HEK293 (cell line): ENCODE results near the gene SH3BP2.

Experiments
- CTCF ChIA-PET: fragments of 350-600 bp; formaldehyde crosslinking; extraction: SDS; loops from one replicate; lab custom pipeline; 2021; ENCODE audit warnings: antibody characterized with exemption; lab: Yijun Ruan, JAX
- POLR2A ChIA-PET: fragments of 300-600 bp; formaldehyde crosslinking; extraction: SDS; loops from one replicate; lab custom pipeline; 2020; ENCODE audit warnings: antibody characterized with exemption, inconsistent platforms; lab: Yijun Ruan, JAX
- H3K27ac ChIP-seq: fragments of 200-500 bp; sonication (Bioruptor generic); 2 replicates; pipeline ENCODE4 v1.5.1; 2014; ENCODE audit warnings: low read depth, low read length, control low read depth, inconsistent platforms; ENCODE audit errors: extremely low read depth
- H3K36me3 ChIP-seq, 2 experiments: fragments of 200-500 bp in 1 of 2; sonication (Bioruptor generic) in 1 of 2; 1 replicate in 1 of 2; 2 replicates in 1 of 2; pipeline ENCODE4 v1.5.1; 2014 to 2017; ENCODE audit warnings: inconsistent platforms in 2 of 2, low read length in 2 of 2; ENCODE audit not compliant: control insufficient read depth in 2 of 2, insufficient read depth in 1 of 2
- H3K4me1 ChIP-seq: fragments of 200-500 bp; sonication (Bioruptor generic); 2 replicates; pipeline ENCODE4 v1.5.1; 2014; ENCODE audit warnings: mild to moderate bottlenecking, low read length, inconsistent platforms; ENCODE audit not compliant: control insufficient read depth, insufficient read depth
- H3K4me3 ChIP-seq: 2 replicates; pipeline ENCODE4 v1.5.1; 2011; ENCODE audit warnings: low read depth, mild to moderate bottlenecking, control low read depth, low read length, moderate library complexity
- H3K9me3 ChIP-seq: fragments of 200-500 bp; sonication (Bioruptor generic); 2 replicates; pipeline ENCODE4 v1.5.1; 2014; ENCODE audit warnings: low read depth, low read length, inconsistent platforms; ENCODE audit not compliant: control insufficient read depth, insufficient read depth
- MYNN ChIP-seq: fragments of 450-650 bp; formaldehyde crosslinking; IDR thresholded peaks from 2 replicates; pipeline ENCODE4 v1.5.1; 2016; ENCODE audit warnings: missing biosample characterization, missing genetic modification characterization, borderline replicate concordance
- RBAK ChIP-seq: fragments of 450-650 bp; formaldehyde crosslinking; IDR thresholded peaks from 2 replicates; pipeline ENCODE4 v1.5.1; 2016; ENCODE audit warnings: missing biosample characterization, missing genetic modification characterization
- ZFP41 ChIP-seq: fragments of 450-650 bp; formaldehyde crosslinking; IDR thresholded peaks from 2 replicates; pipeline ENCODE4 v1.5.1; 2016; ENCODE audit warnings: missing biosample characterization, missing genetic modification characterization, borderline replicate concordance
- ZNF10 ChIP-seq: fragments of 450-650 bp; formaldehyde crosslinking; IDR thresholded peaks from 2 replicates; pipeline ENCODE4 v1.5.1; 2017; ENCODE audit warnings: missing biosample characterization, missing genetic modification characterization
- ZNF133 ChIP-seq: fragments of 450-650 bp; formaldehyde crosslinking; IDR thresholded peaks from 2 replicates; pipeline ENCODE4 v1.5.1; 2016; ENCODE audit warnings: missing biosample characterization, missing genetic modification characterization
- ZNF404 ChIP-seq: fragments of 450-650 bp; formaldehyde crosslinking; IDR thresholded peaks from 2 replicates; pipeline ENCODE4 v1.5.1; 2017; ENCODE audit warnings: missing biosample characterization, missing genetic modification characterization
- ZNF600 ChIP-seq: fragments of 450-650 bp; formaldehyde crosslinking; IDR thresholded peaks from 2 replicates; pipeline ENCODE4 v1.5.1; 2016; ENCODE audit warnings: missing biosample characterization, missing genetic modification characterization
- ZNF768 ChIP-seq: fragments of 450-650 bp; formaldehyde crosslinking; IDR thresholded peaks from 2 replicates; pipeline ENCODE4 v1.5.1; 2018; ENCODE audit warnings: missing biosample characterization, mild to moderate bottlenecking, missing genetic modification characterization
- ZNF791 ChIP-seq: fragments of 450-650 bp; formaldehyde crosslinking; IDR thresholded peaks from 2 replicates; pipeline ENCODE4 v1.5.1; 2016; ENCODE audit warnings: missing biosample characterization, missing genetic modification characterization
- TF ChIP-seq, protein P1 (sequence below): fragments of 450-650 bp; formaldehyde crosslinking; IDR thresholded peaks from 2 replicates; pipeline ENCODE4 v1.5.1; 2016; ENCODE audit warnings: missing biosample characterization, missing genetic modification characterization
- TF ChIP-seq, protein P2 (sequence below): fragments of 450-650 bp; formaldehyde crosslinking; IDR thresholded peaks from 2 replicates; pipeline ENCODE4 v1.5.1; 2016; ENCODE audit warnings: missing biosample characterization, missing genetic modification characterization, low read depth
- TF ChIP-seq, protein P3 (sequence below): fragments of 450-650 bp; IDR thresholded peaks from 2 replicates; pipeline ENCODE4 v1.5.1; 2018; ENCODE audit warnings: missing biosample characterization, missing genetic modification characterization
- TF ChIP-seq, protein P4 (sequence below): fragments of 450-650 bp; formaldehyde crosslinking; IDR thresholded peaks from 2 replicates; pipeline ENCODE4 v1.5.0; 2017; ENCODE audit warnings: missing biosample characterization, missing genetic modification characterization, borderline replicate concordance
- TF ChIP-seq, protein P5 (sequence below): fragments of 450-650 bp; formaldehyde crosslinking; conservative IDR thresholded peaks from 2 replicates; pipeline ENCODE4 v1.5.1; 2016; ENCODE audit warnings: low read depth, missing biosample characterization, missing genetic modification characterization
- TF ChIP-seq, protein P6 (sequence below): fragments of 450-650 bp; formaldehyde crosslinking; IDR thresholded peaks from 2 replicates; pipeline ENCODE4 v1.5.1; 2016; ENCODE audit warnings: missing biosample characterization, missing genetic modification characterization
- TF ChIP-seq, protein P7 (sequence below): fragments of 450-650 bp; formaldehyde crosslinking; IDR thresholded peaks from 2 replicates; pipeline ENCODE4 v1.5.1; 2017; ENCODE audit warnings: missing biosample characterization, mild to moderate bottlenecking, missing genetic modification characterization, moderate library complexity

SH3BP2 gene

DNA sequence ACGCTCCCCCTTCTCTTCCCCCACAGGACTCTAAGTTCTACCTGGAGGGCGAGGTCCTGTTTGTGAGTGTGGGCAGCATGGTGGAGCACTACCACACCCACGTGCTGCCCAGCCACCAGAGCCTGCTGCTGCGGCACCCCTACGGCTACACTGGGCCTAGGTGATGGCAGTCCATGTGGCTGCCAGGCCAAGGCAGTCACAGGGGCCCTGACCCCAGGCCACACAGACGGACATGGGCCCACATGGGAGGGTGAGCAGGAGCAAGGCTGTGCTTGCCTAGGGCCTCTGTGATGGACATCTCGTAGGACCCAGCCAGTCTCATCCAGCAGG lies 40.8 kb downstream of the SH3BP2 start (continued):
- TF ChIP-seq, protein P1, sequence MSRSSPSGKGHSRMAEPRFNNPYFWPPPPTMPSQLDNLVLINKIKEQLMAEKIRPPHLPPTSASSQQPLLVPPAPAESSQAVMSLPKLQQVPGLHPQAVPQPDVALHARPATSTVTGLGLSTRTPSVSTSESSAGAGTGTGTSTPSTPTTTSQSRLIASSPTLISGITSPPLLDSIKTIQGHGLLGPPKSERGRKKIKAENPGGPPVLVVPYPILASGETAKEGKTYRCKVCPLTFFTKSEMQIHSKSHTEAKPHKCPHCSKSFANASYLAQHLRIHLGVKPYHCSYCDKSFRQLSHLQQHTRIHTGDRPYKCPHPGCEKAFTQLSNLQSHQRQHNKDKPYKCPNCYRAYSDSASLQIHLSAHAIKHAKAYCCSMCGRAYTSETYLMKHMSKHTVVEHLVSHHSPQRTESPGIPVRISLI (tag by site-specific recombination), result no peak
- TF ChIP-seq ZNF404 (tag by site-specific recombination), result no peak
- TF ChIP-seq, protein P2, sequence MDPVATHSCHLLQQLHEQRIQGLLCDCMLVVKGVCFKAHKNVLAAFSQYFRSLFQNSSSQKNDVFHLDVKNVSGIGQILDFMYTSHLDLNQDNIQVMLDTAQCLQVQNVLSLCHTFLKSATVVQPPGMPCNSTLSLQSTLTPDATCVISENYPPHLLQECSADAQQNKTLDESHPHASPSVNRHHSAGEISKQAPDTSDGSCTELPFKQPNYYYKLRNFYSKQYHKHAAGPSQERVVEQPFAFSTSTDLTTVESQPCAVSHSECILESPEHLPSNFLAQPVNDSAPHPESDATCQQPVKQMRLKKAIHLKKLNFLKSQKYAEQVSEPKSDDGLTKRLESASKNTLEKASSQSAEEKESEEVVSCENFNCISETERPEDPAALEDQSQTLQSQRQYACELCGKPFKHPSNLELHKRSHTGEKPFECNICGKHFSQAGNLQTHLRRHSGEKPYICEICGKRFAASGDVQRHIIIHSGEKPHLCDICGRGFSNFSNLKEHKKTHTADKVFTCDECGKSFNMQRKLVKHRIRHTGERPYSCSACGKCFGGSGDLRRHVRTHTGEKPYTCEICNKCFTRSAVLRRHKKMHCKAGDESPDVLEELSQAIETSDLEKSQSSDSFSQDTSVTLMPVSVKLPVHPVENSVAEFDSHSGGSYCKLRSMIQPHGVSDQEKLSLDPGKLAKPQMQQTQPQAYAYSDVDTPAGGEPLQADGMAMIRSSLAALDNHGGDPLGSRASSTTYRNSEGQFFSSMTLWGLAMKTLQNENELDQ (tag by site-specific recombination), result no peak
- TF ChIP-seq, protein P3, sequence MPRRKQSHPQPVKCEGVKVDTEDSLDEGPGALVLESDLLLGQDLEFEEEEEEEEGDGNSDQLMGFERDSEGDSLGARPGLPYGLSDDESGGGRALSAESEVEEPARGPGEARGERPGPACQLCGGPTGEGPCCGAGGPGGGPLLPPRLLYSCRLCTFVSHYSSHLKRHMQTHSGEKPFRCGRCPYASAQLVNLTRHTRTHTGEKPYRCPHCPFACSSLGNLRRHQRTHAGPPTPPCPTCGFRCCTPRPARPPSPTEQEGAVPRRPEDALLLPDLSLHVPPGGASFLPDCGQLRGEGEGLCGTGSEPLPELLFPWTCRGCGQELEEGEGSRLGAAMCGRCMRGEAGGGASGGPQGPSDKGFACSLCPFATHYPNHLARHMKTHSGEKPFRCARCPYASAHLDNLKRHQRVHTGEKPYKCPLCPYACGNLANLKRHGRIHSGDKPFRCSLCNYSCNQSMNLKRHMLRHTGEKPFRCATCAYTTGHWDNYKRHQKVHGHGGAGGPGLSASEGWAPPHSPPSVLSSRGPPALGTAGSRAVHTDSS (tag by site-specific recombination), result no peak
- no peak for TF ChIP-seq ZNF133
- no peak for TF ChIP-seq RBAK (tag by site-specific recombination)

DNA sequence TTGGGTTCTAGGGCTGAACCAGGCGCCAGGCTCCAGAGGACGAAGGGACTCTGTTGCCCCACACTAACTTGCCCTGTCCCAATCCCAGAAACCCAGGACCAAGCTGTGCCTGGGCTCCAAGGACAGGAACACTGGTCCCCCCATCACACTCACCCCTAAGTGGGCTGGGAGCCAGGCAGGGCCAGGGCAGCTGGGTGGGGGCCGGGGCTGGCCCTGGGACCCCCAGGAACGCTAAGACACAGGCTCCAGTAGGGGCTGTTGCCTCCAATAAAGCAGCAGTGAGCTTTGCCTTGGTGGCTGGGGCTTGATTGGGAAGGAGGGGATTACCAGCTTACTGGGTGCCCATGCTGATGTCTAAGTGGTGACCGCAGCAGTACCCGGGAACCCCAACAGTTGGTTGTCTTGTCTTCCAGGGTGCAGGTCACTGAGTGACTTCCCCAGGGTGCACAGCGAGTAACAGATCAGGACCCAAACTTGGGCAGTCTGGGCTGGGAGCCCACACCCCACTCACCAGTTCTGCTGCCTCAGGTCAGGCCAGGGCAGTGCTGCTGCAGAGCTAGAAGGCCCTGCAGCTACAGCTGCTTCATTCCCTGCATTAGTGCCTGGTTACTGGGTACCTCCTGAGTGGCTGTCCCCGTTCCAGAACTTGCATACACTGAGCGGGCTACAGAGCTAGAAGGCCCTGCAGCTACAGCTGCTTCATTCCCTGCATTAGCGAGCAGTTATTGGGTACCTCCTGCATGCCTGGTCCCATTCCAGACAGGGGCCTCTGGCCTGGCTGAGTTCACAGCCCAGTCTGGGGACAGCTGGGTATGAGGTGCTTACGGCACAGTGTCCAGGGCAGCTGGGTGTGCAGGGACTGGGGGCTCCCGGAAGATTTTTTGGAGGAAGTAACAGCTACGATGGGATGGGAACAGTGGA lies 41.4 kb downstream of the SH3BP2 start:
- TF ChIP-seq ZNF768 (tag by site-specific recombination) (no peak), ZNF600 (tag by site-specific recombination) (0 out of 2 replicates have a peak, but pooled peaks have one; percentile 21)
- TF ChIP-seq, all 188 proteins: peak for 1
- no peak overlapping the region for H3K4me3 ChIP-seq
- H3K9me3 ChIP-seq, result no peaks in the 10 kb centered on the region
- H3K4me1 ChIP-seq, result no peaks in the 10 kb centered on the region
- ChIA-PET CTCF (no interaction called here), POLR2A (no interaction called here)
- H3K27ac ChIP-seq, result no peak overlapping the region
- H3K36me3 ChIP-seq, result peaks cover 0 to 65% of the 10 kb centered on the region in 2 experiments; a peak in 1 of 3 replicates

DNA sequence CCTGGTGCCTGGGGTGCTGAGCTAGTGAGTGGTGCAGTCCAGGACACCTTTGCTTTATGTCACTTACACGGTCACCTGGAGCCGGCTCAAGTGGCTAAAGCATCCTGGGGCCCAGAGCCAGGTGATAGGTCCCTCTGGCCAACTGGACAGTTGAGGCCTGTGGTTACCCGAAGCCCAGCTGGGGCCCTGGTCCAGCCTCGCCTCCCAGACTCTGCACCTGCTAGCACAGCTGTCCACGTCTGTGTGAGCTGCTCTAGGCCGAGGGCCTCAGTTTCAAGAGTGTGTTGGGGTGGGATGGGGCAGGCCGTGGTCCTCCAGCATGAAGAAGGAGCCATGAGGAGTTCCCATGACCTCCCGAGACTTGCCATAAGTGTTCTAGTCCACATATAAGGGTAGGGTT lies 43.1 kb downstream of the SH3BP2 start:
- ChIA-PET POLR2A (no interaction called here), CTCF (no interaction called here)
- peaks cover 0 to 52% of the 10 kb centered on the region in 2 experiments; a peak in 1 of 3 replicates for H3K36me3 ChIP-seq
- no peaks in the 10 kb centered on the region for H3K4me1 ChIP-seq
- no peaks in the 10 kb centered on the region for H3K9me3 ChIP-seq
- H3K4me3 ChIP-seq, result no peak overlapping the region
- no peak overlapping the region for H3K27ac ChIP-seq
- no peak for TF ChIP-seq MYNN (tag by site-specific recombination)
- no peak for TF ChIP-seq ZNF10 (tag by site-specific recombination)
- no peak for TF ChIP-seq ZNF791 (tag by site-specific recombination)
- no peak for TF ChIP-seq ZFP41 (tag by site-specific recombination)
- TF ChIP-seq, protein P4, sequence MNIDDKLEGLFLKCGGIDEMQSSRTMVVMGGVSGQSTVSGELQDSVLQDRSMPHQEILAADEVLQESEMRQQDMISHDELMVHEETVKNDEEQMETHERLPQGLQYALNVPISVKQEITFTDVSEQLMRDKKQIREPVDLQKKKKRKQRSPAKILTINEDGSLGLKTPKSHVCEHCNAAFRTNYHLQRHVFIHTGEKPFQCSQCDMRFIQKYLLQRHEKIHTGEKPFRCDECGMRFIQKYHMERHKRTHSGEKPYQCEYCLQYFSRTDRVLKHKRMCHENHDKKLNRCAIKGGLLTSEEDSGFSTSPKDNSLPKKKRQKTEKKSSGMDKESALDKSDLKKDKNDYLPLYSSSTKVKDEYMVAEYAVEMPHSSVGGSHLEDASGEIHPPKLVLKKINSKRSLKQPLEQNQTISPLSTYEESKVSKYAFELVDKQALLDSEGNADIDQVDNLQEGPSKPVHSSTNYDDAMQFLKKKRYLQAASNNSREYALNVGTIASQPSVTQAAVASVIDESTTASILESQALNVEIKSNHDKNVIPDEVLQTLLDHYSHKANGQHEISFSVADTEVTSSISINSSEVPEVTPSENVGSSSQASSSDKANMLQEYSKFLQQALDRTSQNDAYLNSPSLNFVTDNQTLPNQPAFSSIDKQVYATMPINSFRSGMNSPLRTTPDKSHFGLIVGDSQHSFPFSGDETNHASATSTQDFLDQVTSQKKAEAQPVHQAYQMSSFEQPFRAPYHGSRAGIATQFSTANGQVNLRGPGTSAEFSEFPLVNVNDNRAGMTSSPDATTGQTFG (tag by site-specific recombination), result no peak
- TF ChIP-seq, protein P5, sequence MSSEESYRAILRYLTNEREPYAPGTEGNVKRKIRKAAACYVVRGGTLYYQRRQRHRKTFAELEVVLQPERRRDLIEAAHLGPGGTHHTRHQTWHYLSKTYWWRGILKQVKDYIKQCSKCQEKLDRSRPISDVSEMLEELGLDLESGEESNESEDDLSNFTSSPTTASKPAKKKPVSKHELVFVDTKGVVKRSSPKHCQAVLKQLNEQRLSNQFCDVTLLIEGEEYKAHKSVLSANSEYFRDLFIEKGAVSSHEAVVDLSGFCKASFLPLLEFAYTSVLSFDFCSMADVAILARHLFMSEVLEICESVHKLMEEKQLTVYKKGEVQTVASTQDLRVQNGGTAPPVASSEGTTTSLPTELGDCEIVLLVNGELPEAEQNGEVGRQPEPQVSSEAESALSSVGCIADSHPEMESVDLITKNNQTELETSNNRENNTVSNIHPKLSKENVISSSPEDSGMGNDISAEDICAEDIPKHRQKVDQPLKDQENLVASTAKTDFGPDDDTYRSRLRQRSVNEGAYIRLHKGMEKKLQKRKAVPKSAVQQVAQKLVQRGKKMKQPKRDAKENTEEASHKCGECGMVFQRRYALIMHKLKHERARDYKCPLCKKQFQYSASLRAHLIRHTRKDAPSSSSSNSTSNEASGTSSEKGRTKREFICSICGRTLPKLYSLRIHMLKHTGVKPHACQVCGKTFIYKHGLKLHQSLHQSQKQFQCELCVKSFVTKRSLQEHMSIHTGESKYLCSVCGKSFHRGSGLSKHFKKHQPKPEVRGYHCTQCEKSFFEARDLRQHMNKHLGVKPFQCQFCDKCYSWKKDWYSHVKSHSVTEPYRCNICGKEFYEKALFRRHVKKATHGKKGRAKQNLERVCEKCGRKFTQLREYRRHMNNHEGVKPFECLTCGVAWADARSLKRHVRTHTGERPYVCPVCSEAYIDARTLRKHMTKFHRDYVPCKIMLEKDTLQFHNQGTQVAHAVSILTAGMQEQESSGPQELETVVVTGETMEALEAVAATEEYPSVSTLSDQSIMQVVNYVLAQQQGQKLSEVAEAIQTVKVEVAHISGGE (tag by site-specific recombination), result no peak
- TF ChIP-seq, protein P6, sequence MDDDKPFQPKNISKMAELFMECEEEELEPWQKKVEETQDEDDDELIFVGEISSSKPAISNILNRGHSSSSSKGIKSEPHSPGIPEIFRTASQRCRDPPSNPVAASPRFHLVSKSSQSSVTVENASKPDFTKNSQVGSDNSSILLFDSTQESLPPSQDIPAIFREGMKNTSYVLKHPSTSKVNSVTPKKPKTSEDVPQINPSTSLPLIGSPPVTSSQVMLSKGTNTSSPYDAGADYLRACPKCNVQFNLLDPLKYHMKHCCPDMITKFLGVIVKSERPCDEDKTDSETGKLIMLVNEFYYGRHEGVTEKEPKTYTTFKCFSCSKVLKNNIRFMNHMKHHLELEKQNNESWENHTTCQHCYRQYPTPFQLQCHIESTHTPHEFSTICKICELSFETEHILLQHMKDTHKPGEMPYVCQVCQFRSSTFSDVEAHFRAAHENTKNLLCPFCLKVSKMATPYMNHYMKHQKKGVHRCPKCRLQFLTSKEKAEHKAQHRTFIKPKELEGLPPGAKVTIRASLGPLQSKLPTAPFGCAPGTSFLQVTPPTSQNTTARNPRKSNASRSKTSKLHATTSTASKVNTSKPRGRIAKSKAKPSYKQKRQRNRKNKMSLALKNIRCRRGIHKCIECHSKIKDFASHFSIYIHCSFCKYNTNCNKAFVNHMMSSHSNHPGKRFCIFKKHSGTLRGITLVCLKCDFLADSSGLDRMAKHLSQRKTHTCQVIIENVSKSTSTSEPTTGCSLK (tag by site-specific recombination), result no peak
- TF ChIP-seq, protein P7, sequence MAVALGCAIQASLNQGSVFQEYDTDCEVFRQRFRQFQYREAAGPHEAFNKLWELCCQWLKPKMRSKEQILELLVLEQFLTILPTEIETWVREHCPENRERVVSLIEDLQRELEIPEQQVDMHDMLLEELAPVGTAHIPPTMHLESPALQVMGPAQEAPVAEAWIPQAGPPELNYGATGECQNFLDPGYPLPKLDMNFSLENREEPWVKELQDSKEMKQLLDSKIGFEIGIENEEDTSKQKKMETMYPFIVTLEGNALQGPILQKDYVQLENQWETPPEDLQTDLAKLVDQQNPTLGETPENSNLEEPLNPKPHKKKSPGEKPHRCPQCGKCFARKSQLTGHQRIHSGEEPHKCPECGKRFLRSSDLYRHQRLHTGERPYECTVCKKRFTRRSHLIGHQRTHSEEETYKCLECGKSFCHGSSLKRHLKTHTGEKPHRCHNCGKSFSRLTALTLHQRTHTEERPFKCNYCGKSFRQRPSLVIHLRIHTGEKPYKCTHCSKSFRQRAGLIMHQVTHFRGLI (tag by site-specific recombination), result no peak
